ENCODE measurements around the gene GNAQ. TPM values are rescaled to one million over a fixed set of nuclear protein-coding genes. Genes with fewer than 3 reads are reported as not detected.

GNAQ gene
- total and polyA plus RNA-seq, 2 of the 4 experiments (the other 2 are of a cell fraction): 23.1 to 50.7 TPM

- H4K5ac ChIP-seq (ENCODE audit: low read depth, low read length): no peak overlapping the region
- dilution Hi-C loops (cut with HindIII; ENCODE audit: low sequenced_read_pairs, unreplicated experiment) (no loop called here), intact Hi-C loops (cut with micrococcal nuclease) (no loop called here), in situ Hi-C loops (cut with MboI; ENCODE audit: low sequenced_read_pairs) (no loop called here)
- no TSS peak for BruUV-seq (replicated peaks)
- peak; percentile 29 for DNase-seq
- H3K9me1 ChIP-seq (ENCODE audit: insufficient read depth, low read length): no peaks in the 10 kb centered on the region
- H3K4me3 ChIP-seq (ENCODE audit: insufficient read depth, low read depth, low read length): no peak overlapping the region
- H3K14ac ChIP-seq (replicated peaks; ENCODE audit: low read depth, low read length): no peak overlapping the region
- H3K18ac ChIP-seq (ENCODE audit: low read depth, low read length): no peak overlapping the region
- peaks cover 8% of the 10 kb centered on the region; the same call in 1 of the 2 replicates for H3K4me1 ChIP-seq (ENCODE audit: control insufficient read depth, insufficient read depth, low read length)
- H3K56ac ChIP-seq (ENCODE audit: extremely low read depth, insufficient read depth, low read length): no peak overlapping the region
- no peak overlapping the region for H2BK120ac ChIP-seq (ENCODE audit: low read depth, low read length)
- POLR2A ChIA-PET (ENCODE audit: unreplicated experiment): no interaction called here
- no CpG with 5 or more reads among the region's 1 CpG for WGBS, 2 experiments (ENCODE audit: extremely low coverage in 2 of 2, insufficient read length in 1 of 2)
- ATAC-seq (ENCODE audit: low read depth): no peak
- peaks cover 9% of the 10 kb centered on the region for H3K36me3 ChIP-seq (ENCODE audit: control insufficient read depth, insufficient read depth, low read length)
- no peak overlapping the region for H2BK20ac ChIP-seq (ENCODE audit: low read depth, low read length)
- H3K9ac ChIP-seq (ENCODE audit: low read depth, low read length): no peak overlapping the region
- no peak overlapping the region for H3K4ac ChIP-seq (ENCODE audit: low read depth, low read length)
- no peak overlapping the region for H2BK15ac ChIP-seq (ENCODE audit: low read depth, low read length)
- peaks cover 8 to 19% of the 10 kb centered on the region in 2 experiments; a peak in 2 of 4 replicates for H3K79me1 ChIP-seq (ENCODE audit: low read depth in 1 of 2, low read length in 2 of 2)
- no peak overlapping the region for H4K8ac ChIP-seq (ENCODE audit: low read depth in 2 of 2, low read length in 2 of 2)
- H3K9me3 ChIP-seq (ENCODE audit: control insufficient read depth, insufficient read depth, low read length): no peaks in the 10 kb centered on the region
- no peaks in the 10 kb centered on the region for H4K20me1 ChIP-seq (ENCODE audit: insufficient read depth, low read length)
- H3K27me3 ChIP-seq (ENCODE audit: control insufficient read depth, insufficient read depth, low read length): no peaks in the 10 kb centered on the region
- no peak overlapping the region for H2AFZ ChIP-seq (replicated peaks; ENCODE audit: low read length, poor library complexity)
- no peak overlapping the region for H2AK9ac ChIP-seq (replicated peaks; ENCODE audit: low read depth, low read length, poor library complexity)
- no peak overlapping the region for H3K4me2 ChIP-seq (ENCODE audit: low read depth, low read length)
- H3K27ac ChIP-seq (ENCODE audit: insufficient read depth, low read length): no peak overlapping the region
- no peak overlapping the region for H3K23ac ChIP-seq (ENCODE audit: low read depth, low read length)
- H4K91ac ChIP-seq (ENCODE audit: insufficient read depth, low read depth, low read length): no peak overlapping the region
- no peak overlapping the region for H2AK5ac ChIP-seq (ENCODE audit: low read depth, low read length)
- CTCF ChIA-PET: no interaction called here
- TF ChIP-seq FOS (IDR thresholded peaks at IDR 0.05; ENCODE audit: low read depth, low read length): no peak
- no peak for TF ChIP-seq RAD21 (IDR thresholded peaks at IDR 0.05; ENCODE audit: low read length)
- TF ChIP-seq RFX5 (IDR thresholded peaks at IDR 0.05; ENCODE audit: low read depth, low read length): no peak
- TF ChIP-seq BHLHE40 (IDR thresholded peaks at IDR 0.05; ENCODE audit: low read depth, low read length): no peak
- no peak for TF ChIP-seq ELK1 (IDR thresholded peaks at IDR 0.05; ENCODE audit: borderline replicate concordance, low read depth, low read length)
- no peak for TF ChIP-seq POLR2A (IDR thresholded peaks at IDR 0.05; ENCODE audit: low read depth, low read length)
- no peak for TF ChIP-seq MXI1 (IDR thresholded peaks at IDR 0.05; ENCODE audit: borderline replicate concordance, low read depth, low read length)
- no peak for TF ChIP-seq MAFK (IDR thresholded peaks at IDR 0.05; ENCODE audit: low read depth, low read length)
- no peak for TF ChIP-seq CEBPB (IDR thresholded peaks at IDR 0.05; ENCODE audit: low read depth, low read length)
- no peak for TF ChIP-seq CHD1 (IDR thresholded peaks at IDR 0.05; ENCODE audit: low read depth, low read length)
- no peak for TF ChIP-seq MAZ (IDR thresholded peaks at IDR 0.05; ENCODE audit: borderline replicate concordance, low read depth, low read length)
- no peak for TF ChIP-seq CTCF (conservative IDR thresholded peaks at IDR 0.05; ENCODE audit: low read depth, low read length)
- TF ChIP-seq USF2 (IDR thresholded peaks at IDR 0.05; ENCODE audit: low read depth, low read length): no peak
- no peak for TF ChIP-seq NFE2L2 (IDR thresholded peaks at IDR 0.05; ENCODE audit: low read depth, low read length)
- no peak for TF ChIP-seq RCOR1 (IDR thresholded peaks at IDR 0.05; ENCODE audit: insufficient replicate concordance, low read length)
- TF ChIP-seq SMC3 (IDR thresholded peaks at IDR 0.05; ENCODE audit: low read depth, low read length): no peak
- H2BK5ac ChIP-seq (ENCODE audit: low read depth, low read length, poor library complexity, severe bottlenecking): no peak overlapping the region
Observed at GRCh38 chr9:77809552-77809951, 222.1 kb downstream of the GNAQ start.

Data from IMR-90 (cell line).